ENCODE data around the gene DST. TPM values are rescaled to one million over a fixed set of nuclear protein-coding genes. Genes with fewer than 3 reads are reported as not detected.
A peak's percentile ranks its signal among the peaks of the same experiment; 100 is the strongest.

Gene DST
- polyA plus RNA-seq, 1 of the 3 experiments (the other 2 are of a cell fraction), result 64.3 TPM

DNA sequence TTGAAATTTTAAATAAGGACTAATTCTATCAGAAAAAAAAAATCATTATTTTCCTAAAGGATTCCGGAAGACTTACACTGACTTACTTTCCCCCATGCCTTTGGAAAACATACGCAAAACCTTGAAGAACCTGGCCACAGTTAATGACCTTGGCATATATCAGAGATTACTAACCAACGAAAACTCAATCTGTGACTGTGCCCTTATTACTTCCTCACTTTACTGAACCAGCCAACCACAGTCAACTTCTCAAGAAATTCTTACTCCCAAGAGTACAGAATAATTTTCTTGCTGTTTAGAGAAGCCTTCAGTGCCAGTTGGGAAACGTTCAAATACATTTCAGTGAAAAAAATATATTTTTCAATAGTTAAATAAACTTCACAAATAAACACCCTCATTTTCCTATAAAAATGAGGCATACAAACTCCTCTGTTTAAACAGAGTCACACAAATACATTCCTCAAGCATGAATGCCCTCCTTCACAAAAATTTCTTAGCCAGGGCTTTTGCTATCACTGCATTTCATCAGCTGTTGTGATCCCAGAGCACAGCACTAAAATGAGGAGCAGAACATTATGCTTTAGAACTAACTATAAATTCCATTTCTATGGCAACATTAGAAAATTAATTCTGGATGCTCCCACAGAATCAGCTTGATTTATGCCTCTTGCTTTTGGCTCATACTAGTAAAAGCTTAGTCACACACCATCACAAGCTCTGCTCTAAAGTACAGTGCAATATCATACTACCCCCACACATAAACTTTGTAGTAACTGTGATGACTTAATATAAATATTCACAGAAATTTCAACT lies 117.6 kb downstream of the DST start (continued):
- TF ChIP-seq, protein P1, sequence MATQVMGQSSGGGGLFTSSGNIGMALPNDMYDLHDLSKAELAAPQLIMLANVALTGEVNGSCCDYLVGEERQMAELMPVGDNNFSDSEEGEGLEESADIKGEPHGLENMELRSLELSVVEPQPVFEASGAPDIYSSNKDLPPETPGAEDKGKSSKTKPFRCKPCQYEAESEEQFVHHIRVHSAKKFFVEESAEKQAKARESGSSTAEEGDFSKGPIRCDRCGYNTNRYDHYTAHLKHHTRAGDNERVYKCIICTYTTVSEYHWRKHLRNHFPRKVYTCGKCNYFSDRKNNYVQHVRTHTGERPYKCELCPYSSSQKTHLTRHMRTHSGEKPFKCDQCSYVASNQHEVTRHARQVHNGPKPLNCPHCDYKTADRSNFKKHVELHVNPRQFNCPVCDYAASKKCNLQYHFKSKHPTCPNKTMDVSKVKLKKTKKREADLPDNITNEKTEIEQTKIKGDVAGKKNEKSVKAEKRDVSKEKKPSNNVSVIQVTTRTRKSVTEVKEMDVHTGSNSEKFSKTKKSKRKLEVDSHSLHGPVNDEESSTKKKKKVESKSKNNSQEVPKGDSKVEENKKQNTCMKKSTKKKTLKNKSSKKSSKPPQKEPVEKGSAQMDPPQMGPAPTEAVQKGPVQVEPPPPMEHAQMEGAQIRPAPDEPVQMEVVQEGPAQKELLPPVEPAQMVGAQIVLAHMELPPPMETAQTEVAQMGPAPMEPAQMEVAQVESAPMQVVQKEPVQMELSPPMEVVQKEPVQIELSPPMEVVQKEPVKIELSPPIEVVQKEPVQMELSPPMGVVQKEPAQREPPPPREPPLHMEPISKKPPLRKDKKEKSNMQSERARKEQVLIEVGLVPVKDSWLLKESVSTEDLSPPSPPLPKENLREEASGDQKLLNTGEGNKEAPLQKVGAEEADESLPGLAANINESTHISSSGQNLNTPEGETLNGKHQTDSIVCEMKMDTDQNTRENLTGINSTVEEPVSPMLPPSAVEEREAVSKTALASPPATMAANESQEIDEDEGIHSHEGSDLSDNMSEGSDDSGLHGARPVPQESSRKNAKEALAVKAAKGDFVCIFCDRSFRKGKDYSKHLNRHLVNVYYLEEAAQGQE (IDR thresholded peaks at IDR 0.05; ENCODE audit: low read depth, low read length), result no peak
- TF ChIP-seq CHD2 (IDR thresholded peaks at IDR 0.05; ENCODE audit: low read length, partially characterized antibody), result no peak
- no peak for TF ChIP-seq TAF1 (IDR thresholded peaks at IDR 0.05; ENCODE audit: borderline replicate concordance, low read depth, low read length)
- no peak for TF ChIP-seq ELF1 (IDR thresholded peaks at IDR 0.05)
- TF ChIP-seq PBX3 (IDR thresholded peaks at IDR 0.05), result peak; percentile 95
- no peak for TF ChIP-seq EZH2phosphoT487 (IDR thresholded peaks at IDR 0.05; ENCODE audit: borderline replicate concordance, low read depth)

GRCh38 chr6:56522495-56523270 lies 120.0 kb downstream of the DST start:
- H4K20me1 ChIP-seq (ENCODE audit: insufficient read depth), result no peaks in the 10 kb centered on the region
- H3K9me3 ChIP-seq, result no peaks in the 10 kb centered on the region
- no peaks in the 10 kb centered on the region for H3K27me3 ChIP-seq (ENCODE audit: insufficient read depth)
- peaks cover 75% of the 10 kb centered on the region for H3K79me2 ChIP-seq (ENCODE audit: insufficient read depth)
- 99% methylated on average over 3 of the region's 3 CpGs for WGBS (ENCODE audit: low lambda C conversion rate)
- ChIA-PET CTCF (interaction anchor here (1.0 to 1.7 kb wide), 2 partner anchors 26 to 153 kb away, joined by 3 to 7 read pairs; no protein-coding TSS in a partner anchor), POLR2A (no interaction called here)
- peaks cover 14 to 41% of the 10 kb centered on the region in 2 experiments for H3K4me1 ChIP-seq (ENCODE audit: control insufficient read depth in 1 of 2, insufficient read depth in 2 of 2, low read depth in 1 of 2, low read length in 1 of 2)
- no peak overlapping the region for H3K4me3 ChIP-seq (ENCODE audit: low read depth in 2 of 2, low read length in 1 of 2)
- no peak for DNase-seq
- H2AFZ ChIP-seq (ENCODE audit: low read depth), result no peak overlapping the region
- peaks cover 78 to 81% of the 10 kb centered on the region in 2 experiments for H3K36me3 ChIP-seq (replicated peaks in 1 of 2; ENCODE audit: control insufficient read depth in 1 of 2, insufficient read depth in 2 of 2, low read length in 1 of 2)
- H3F3A ChIP-seq (replicated peaks; ENCODE audit: insufficient read depth), result peaks cover 46% of the 10 kb centered on the region
- H3K9ac ChIP-seq, result no peak overlapping the region
- no peak overlapping the region for H3K4me2 ChIP-seq
- no peaks in the 10 kb centered on the region for H3K9me2 ChIP-seq
- H3K27ac ChIP-seq (ENCODE audit: low read depth in 2 of 2, low read length in 1 of 2), result peak overlapping the region in 1 of 2 experiments; percentile 100; a peak in 1 of 4 replicates
- no peak for TF ChIP-seq SIN3A (IDR thresholded peaks at IDR 0.05; ENCODE audit: borderline replicate concordance, low read depth, low read length)
- TF ChIP-seq GABPA (IDR thresholded peaks at IDR 0.05; ENCODE audit: low read depth), result no peak
- no peak for TF ChIP-seq CTCF (IDR thresholded peaks at IDR 0.05)
- TF ChIP-seq USF2 (IDR thresholded peaks at IDR 0.05; ENCODE audit: borderline replicate concordance, low read depth, low read length), result no peak
- no peak for TF ChIP-seq JUND (IDR thresholded peaks at IDR 0.05)
- no peak for TF ChIP-seq MAX (IDR thresholded peaks at IDR 0.05; ENCODE audit: low read depth)
- TF ChIP-seq FOXJ3 (CRISPR knock-in tag; IDR thresholded peaks at IDR 0.05), result no peak
- no peak for TF ChIP-seq ZBTB33 (IDR thresholded peaks at IDR 0.05; ENCODE audit: borderline replicate concordance, low read depth)
- TF ChIP-seq YY1 (IDR thresholded peaks at IDR 0.05; ENCODE audit: low read depth), result no peak
- TF ChIP-seq USF1 (IDR thresholded peaks at IDR 0.05; ENCODE audit: borderline replicate concordance, low read depth), result no peak
- no peak for TF ChIP-seq FOSL2 (IDR thresholded peaks at IDR 0.05; ENCODE audit: borderline replicate concordance, low read depth)
- TF ChIP-seq CHD2 (IDR thresholded peaks at IDR 0.05; ENCODE audit: low read length, partially characterized antibody), result no peak

Data from SK-N-SH (cell line).